Measurements from ENCODE around the gene NKAIN2. TPM values are rescaled to one million over a fixed set of nuclear protein-coding genes. Genes with fewer than 3 reads are reported as not detected.

Gene NKAIN2
- polyA plus RNA-seq, 1 donor (not counting 4 experiments of a cell fraction or from before 2014, with no cell fraction given): 0.13 TPM

DNA sequence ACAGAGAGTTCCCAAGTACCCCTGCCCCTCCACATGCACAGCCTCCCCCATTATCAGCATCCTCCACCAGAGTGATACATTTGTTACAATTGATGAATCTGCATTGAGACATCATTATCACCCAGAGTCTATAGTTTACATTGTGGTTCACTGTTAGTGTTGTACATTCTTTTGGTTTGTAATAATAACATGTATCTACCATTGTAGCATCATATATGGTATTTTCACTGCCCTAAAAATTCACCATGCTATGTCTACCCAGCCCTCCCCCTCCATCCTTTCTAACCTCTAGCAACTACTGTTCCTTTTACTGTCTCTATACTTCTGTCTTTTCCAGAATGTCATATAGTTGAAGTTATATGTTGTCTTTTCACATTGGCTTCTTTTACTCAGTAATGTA, 884.7 kb downstream of the NKAIN2 start:
- Histone ChIP-seq H3K27ac (ENCODE audit: control insufficient read depth, insufficient read depth, low read length) (no peak overlapping the region), H3K4me3 (ENCODE audit: control insufficient read depth in 2 of 3, extremely low read depth in 1 of 3, insufficient read depth in 2 of 3, low read depth in 1 of 3, low read length in 3 of 3) (no peak overlapping the region), H3K79me2 (ENCODE audit: control insufficient read depth, insufficient read depth, low read length) (no peaks in the 10 kb centered on the region), H3K9me3 (ENCODE audit: control insufficient read depth, low read depth, low read length) (no peaks in the 10 kb centered on the region), H4K20me1 (ENCODE audit: control insufficient read depth, extremely low read depth, insufficient read depth, low read length) (no peaks in the 10 kb centered on the region), H3K27me3 (ENCODE audit: control insufficient read depth, extremely low read depth, insufficient read depth, low read length) (peaks cover 5% of the 10 kb centered on the region), H3K4me1 (ENCODE audit: control insufficient read depth, extremely low read depth, insufficient read depth, low read length) (no peaks in the 10 kb centered on the region), H3K9ac (ENCODE audit: control insufficient read depth, extremely low read depth, insufficient read depth, low read length) (no peak overlapping the region), H3K4me2 (ENCODE audit: control insufficient read depth, extremely low read depth, insufficient read depth, low read depth, low read length) (no peak overlapping the region), H3K36me3 (ENCODE audit: control insufficient read depth in 2 of 2, extremely low read depth in 1 of 2, insufficient read depth in 2 of 2, low read length in 2 of 2) (no peaks in the 10 kb centered on the region), H2AFZ (ENCODE audit: control insufficient read depth, low read length) (no peak overlapping the region), H3K9me1 (ENCODE audit: control insufficient read depth, extremely low read depth, insufficient read depth, low read length) (no peaks in the 10 kb centered on the region)
- FAIRE-seq (no peak), DNase-seq (ENCODE audit: low read depth, low spot score) (no peak)
- TF ChIP-seq, protein P1, sequence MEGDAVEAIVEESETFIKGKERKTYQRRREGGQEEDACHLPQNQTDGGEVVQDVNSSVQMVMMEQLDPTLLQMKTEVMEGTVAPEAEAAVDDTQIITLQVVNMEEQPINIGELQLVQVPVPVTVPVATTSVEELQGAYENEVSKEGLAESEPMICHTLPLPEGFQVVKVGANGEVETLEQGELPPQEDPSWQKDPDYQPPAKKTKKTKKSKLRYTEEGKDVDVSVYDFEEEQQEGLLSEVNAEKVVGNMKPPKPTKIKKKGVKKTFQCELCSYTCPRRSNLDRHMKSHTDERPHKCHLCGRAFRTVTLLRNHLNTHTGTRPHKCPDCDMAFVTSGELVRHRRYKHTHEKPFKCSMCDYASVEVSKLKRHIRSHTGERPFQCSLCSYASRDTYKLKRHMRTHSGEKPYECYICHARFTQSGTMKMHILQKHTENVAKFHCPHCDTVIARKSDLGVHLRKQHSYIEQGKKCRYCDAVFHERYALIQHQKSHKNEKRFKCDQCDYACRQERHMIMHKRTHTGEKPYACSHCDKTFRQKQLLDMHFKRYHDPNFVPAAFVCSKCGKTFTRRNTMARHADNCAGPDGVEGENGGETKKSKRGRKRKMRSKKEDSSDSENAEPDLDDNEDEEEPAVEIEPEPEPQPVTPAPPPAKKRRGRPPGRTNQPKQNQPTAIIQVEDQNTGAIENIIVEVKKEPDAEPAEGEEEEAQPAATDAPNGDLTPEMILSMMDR (optimal IDR thresholded peaks at IDR 0.05 in 1 of 3, IDR thresholded peaks at IDR 0.05 in 1 of 3, conservative IDR thresholded peaks at IDR 0.05 in 1 of 3; ENCODE audit: extremely low read depth in 1 of 3, insufficient read depth in 2 of 3, low read length in 3 of 3): no peak
- no peak for TF ChIP-seq EZH2 (IDR thresholded peaks at IDR 0.05; ENCODE audit: low read length)
- dilution Hi-C loops (cut with MboI; ENCODE audit: extremely low pct_ligation_motif_present, low sequenced_read_pairs): no loop called here

DNA sequence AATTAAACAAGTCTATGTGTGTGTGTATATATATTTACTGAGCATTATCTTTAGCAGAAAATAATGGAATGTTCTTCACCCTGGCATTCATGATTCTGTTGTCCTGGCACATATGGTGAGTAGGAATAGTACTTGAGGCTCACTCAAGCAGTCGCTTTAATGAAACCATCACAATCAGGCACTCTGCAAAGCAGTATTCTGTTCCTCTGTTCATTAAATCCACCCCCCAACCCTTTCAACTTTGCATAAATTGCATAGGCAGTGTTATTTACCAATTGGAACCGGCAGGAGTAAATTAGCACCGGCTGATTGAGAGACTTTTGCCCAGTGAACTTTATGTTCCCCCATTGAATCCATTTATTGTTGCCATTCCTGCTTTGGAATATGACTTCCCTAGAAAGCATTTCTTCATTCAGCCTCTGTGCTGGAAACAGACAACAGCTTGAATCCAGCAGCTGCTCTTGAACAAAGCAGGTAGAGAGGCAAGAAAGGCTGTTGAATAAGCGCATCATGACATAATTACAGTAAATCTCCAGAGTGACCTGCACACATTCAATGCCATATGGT, 890.6 kb downstream of the NKAIN2 start:
- no peak for TF ChIP-seq EZH2 (IDR thresholded peaks at IDR 0.05; ENCODE audit: low read length)
- TF ChIP-seq, protein P1 (optimal IDR thresholded peaks at IDR 0.05 in 1 of 3, IDR thresholded peaks at IDR 0.05 in 1 of 3, conservative IDR thresholded peaks at IDR 0.05 in 1 of 3; ENCODE audit: extremely low read depth in 1 of 3, insufficient read depth in 2 of 3, low read length in 3 of 3): no peak
- Histone ChIP-seq H3K27me3 (ENCODE audit: control insufficient read depth, extremely low read depth, insufficient read depth, low read length) (peaks cover 5% of the 10 kb centered on the region), H3K9ac (ENCODE audit: control insufficient read depth, extremely low read depth, insufficient read depth, low read length) (no peak overlapping the region), H2AFZ (ENCODE audit: control insufficient read depth, low read length) (no peak overlapping the region), H3K36me3 (ENCODE audit: control insufficient read depth in 2 of 2, extremely low read depth in 1 of 2, insufficient read depth in 2 of 2, low read length in 2 of 2) (no peaks in the 10 kb centered on the region), H3K79me2 (ENCODE audit: control insufficient read depth, insufficient read depth, low read length) (no peaks in the 10 kb centered on the region), H3K9me3 (ENCODE audit: control insufficient read depth, low read depth, low read length) (no peaks in the 10 kb centered on the region), H3K27ac (ENCODE audit: control insufficient read depth, insufficient read depth, low read length) (no peak overlapping the region), H3K4me3 (ENCODE audit: control insufficient read depth in 2 of 3, extremely low read depth in 1 of 3, insufficient read depth in 2 of 3, low read depth in 1 of 3, low read length in 3 of 3) (no peak overlapping the region), H3K4me1 (ENCODE audit: control insufficient read depth, extremely low read depth, insufficient read depth, low read length) (no peaks in the 10 kb centered on the region), H3K9me1 (ENCODE audit: control insufficient read depth, extremely low read depth, insufficient read depth, low read length) (no peaks in the 10 kb centered on the region), H3K4me2 (ENCODE audit: control insufficient read depth, extremely low read depth, insufficient read depth, low read depth, low read length) (no peak overlapping the region), H4K20me1 (ENCODE audit: control insufficient read depth, extremely low read depth, insufficient read depth, low read length) (no peaks in the 10 kb centered on the region)
- dilution Hi-C loops (cut with MboI; ENCODE audit: extremely low pct_ligation_motif_present, low sequenced_read_pairs): no loop called here
- FAIRE-seq (no peak), DNase-seq (ENCODE audit: low read depth, low spot score) (no peak)
